ENCODE results near the gene CGB2. TPM values are rescaled to one million over a fixed set of nuclear protein-coding genes. Genes with fewer than 3 reads are reported as not detected.
"Not testable (repeated sequence)": the region's sequence is repeated elsewhere in the genome, so short reads cannot be mapped to it uniquely, and the experiment has no call there.

The CGB2 gene
- polyA plus RNA-seq, 10 donors: 0.49 TPM; not detected in 9

DNA sequence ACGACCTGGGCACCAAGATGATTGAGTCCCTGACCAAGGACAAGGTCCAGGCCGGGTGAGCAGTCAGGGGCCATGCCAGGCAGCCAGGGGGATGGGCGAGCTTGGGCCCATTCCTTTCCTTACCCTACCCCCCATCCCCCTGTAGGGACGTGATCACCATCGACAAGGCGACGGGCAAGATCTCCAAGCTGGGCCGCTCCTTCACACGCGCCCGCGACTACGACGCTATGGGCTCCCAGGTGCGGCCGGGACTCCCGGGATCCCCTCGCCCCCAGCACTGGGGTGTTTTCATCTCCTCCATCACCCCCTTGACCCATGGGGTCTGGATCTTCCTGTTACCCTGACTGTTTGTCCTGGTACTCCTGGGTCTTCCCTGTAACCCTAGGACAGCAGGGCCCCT is 21.9 kb upstream of the CGB2 start:
- no peak for DNase-seq

DNA sequence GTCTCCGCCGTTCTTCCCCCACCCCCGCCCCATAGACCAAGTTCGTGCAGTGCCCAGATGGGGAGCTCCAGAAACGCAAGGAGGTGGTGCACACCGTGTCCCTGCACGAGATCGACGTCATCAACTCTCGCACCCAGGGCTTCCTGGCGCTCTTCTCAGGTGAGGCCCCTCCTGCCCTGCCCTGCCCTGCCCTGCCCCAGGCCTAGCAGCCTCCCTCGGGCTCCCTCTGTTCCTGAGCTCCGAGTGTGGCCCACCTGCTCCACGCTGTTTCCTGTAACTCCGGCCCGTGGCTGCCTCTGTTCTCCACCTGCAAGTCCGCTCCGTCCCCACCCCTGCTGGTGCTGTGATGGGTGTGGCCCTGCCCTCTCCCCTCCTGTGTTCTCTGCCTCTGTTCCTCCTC is 21.2 kb upstream of the CGB2 start:
- no peak for DNase-seq

DNA sequence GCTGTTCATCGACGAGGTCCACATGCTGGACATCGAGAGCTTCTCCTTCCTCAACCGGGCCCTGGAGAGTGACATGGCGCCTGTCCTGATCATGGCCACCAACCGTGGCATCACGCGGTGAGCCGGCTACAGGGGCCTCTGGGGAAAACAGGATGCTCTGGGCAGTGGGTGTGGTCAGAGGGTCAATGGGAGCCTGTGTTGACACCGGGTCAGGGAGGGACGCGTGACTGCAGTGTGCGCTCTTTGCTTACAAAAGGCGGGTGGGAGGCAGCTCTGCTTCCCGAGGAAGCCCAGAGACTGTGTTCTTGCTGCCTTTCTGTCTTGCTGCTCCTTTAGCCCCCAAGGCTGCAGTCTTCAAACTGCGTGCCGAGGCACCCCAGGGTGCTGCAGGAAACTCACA is 20.5 kb upstream of the CGB2 start:
- no peak for DNase-seq

DNA sequence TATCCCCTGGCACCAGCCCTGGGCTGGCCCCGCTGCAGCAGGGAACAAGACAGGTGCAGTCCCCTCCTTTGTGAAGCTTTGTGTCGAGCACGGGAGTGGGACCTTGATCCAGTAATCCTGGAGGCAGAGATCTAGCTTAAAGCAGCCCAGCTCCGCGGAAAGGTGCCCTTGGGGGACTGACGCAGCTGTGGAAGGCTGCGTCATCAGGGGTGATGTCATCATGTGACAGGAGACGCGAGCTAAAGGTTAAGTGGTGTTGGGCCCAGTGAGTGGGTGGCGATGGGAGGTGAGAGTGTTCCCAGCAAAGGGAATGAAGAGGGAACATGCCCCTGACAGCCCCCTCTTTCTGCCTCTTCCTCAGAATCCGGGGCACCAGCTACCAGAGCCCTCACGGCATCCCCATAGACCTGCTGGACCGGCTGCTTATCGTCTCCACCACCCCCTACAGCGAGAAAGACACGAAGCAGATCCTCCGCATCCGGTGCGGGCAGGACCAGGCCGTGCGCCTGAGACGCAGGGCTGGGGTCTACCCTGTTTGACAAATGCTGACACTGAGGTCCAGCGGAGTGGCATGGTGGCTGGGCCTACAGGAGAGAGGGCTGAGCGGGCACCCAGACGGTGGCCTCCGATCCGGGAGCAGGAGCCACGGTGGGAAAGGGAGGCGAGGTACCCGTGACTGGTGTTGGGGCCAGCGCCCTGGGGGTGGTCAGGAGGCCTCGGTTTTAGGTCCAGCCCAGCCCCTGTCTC is 17.4 kb upstream of the CGB2 start:
- no peak for DNase-seq

DNA sequence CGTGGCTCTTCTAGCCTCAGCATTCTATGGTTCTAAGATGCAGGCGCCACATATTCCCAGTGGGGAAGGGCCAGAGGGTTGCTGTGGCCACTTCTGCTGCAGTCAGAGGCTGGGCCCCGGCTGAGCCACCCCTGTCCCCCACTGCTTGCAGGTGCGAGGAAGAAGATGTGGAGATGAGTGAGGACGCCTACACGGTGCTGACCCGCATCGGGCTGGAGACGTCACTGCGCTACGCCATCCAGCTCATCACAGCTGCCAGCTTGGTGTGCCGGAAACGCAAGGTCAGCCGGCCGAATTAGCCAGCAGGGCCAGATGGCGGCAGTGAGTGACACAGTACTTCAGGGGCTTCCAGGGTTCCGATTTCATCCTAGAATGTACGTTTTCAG is 16.8 kb upstream of the CGB2 start:
- no peak for DNase-seq

DNA sequence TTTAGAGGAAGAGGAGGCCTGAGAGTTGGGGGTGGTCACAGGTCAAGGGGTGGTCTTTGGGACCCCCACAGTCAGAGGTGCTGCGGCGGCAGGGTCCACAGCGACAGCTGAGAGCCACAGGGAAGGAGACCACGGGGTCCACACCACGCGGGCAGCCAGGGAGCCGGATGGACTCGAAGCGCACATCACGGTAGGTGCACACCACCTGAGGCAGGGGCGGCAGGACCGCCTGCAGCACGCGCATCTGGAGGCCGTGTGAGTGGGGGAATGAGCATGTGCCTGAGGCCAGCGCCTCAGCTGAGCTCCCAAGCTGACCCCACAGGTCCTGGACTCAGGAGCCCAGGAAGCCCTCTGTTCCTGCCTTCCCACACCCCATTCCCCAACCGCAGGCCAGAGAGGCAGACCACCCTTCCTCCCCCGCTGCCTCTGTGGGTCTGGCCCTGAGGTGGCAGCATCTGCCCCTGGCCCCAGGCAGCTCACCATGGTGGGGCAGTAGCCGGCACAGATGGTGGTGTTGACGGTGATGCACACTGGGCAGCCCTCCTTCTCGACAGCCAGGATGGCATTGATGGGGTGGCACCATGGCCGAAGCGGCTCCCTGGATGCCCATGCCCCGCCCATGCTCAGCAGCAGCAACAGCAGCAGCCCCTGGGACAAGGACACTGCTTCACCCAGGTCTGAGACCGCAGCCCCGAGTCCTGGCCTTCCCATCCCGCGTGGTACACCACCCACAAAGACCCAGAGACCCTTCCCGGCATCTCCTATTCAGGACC is 15.4 kb upstream of the CGB2 start:
- DNase-seq: no peak

DNA sequence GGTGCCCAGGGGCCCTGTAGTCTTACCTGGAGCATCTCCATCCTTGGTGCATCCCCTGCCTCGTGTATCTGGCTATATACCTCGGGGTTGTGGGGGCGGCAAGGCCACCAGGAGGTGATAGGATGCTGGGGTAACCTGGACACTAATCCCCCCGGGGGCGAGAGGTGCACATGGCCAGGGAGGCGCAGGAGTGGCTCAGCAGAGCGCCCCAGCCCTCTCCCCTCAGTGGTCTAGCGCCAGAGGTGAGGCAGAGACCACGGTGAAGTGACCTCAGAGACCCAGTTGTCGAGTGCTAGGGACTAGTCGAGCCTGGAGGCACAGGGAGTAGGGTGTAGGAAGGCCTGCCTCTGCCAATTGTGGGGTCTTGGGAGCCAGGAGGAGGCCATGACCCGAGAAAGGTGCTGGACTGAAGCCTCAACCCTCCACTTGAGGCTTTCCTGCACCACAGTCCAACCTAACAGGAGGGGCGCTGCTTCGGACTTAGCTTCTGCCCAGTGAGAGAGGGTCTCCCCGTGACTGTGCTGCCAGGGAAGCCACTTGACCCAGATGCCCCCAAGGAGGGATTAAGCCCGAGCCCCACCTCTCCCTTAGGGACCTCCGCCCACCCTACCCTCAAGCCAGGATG is 14.5 kb upstream of the CGB2 start, which contains the start of gene LHB:
TSS of gene LHB (minus strand) at position 51 of the 625 bp plus-strand sequence. CDS start at position 41, 10 bp downstream.
- no peak for DNase-seq

DNA sequence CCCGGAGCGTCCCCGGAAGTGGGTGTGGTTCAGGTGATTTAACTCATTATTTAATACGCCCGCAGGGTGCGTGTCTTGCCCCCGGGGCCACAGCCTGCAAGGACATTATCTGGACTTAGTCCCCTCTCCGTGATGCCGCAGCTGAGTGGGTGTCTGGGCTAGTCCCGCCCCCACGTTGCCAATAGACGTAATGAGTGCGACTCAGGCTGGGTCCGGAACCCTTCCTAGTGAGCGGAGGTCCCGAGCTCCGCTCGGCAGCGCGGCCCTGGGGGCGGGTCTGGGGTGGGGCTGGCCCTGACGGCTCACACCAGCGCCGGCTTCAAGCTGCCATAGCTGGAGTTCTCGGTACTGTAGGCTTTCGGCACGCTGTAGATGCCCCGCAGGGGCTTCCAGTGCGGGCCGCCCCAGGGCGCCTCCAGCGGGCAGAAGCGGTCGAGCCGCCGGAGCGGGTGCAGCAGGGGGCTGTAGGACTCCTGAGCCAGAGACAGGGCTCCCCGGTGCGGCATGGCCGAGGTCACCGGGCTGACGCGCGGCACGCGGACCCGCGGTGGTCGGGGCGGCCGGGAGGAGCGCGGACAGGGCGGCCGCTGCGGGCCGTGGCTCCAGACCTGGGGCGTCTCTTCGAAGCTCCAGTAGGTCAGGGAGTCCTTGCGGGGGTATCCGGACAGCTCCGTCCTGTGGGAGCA is 13.9 kb upstream of the CGB2 start:
- DNase-seq: peak in 2 of 3 donors; percentile 40 to 61

DNA sequence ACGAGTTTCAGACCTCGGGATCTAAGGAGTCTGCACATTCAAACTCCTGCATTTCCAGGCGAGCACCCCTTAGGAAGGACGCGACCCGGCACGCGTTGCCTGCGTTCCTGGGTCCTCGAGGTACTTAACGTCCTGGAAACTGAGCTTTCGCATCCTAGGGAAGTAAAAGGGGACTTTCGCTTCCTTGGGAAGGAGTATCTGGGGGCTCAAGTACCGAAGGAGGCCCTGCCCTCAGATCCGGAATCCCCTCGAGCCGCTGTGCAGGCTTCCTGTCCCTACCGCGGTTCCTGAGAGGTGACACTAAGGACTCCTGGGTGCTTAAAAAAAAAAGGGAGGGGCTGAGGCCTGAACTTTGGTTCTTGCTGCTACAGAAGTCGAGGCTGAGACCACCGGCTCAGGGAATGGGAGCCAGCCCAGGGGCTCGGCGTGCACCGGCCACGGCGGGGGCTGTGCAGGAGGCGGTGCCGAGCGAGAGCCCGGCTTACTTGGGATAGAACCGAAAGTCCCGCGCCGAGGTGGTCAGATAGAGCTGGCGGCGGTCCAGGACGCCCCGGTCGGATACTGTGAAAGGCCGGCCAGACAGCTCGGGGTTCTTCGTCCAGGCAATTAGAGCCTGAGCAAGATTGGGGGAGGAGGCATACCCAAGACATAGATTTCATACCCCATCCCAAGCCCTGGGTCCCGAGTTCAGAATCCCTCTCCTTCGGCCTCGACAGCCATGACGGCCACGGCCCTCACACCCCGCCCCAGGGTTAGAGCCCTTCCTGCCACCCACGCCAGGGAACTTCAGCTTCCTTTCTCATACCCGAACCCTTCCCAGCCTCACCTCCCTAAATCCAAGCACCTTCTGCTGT is 13.1 kb upstream of the CGB2 start:
- peak in 1 of 3 donors; percentile 34 for DNase-seq

DNA sequence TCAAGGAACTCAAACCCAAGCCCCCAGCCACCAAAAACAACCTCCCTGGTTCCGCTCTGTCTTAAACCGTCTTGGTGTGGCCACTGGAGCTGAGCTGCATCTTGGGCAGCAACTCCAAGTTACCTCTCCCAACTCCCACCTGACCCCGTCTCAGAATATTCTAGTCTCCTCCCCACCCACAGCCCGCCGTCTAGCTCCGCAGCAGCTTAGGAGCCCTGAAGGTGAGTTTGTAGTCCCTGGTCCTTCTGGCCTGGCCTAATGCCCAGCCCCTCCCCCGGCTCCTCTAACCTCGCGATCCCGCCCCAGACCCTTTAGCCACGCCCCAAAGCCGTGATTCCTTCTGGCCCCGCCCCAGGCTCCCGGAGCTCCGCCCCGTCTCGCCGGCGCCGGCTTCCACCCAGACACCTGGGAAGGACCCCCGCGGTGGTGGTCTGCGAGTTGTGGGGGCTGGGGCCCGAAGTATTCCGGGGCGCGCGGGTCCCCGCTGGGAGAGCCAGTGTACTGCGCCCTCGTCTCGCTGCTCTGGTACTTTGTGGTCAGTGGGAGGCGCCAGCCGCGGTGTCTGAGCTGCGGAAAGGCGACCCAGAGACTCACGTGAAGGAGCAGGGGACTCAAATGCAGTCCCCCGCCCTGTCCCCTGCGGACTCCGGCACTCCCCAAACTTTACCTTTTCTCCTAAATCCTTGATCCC is 12.3 kb upstream of the CGB2 start:
- peak in 2 of 3 donors; percentile 10 to 28 for DNase-seq

DNA sequence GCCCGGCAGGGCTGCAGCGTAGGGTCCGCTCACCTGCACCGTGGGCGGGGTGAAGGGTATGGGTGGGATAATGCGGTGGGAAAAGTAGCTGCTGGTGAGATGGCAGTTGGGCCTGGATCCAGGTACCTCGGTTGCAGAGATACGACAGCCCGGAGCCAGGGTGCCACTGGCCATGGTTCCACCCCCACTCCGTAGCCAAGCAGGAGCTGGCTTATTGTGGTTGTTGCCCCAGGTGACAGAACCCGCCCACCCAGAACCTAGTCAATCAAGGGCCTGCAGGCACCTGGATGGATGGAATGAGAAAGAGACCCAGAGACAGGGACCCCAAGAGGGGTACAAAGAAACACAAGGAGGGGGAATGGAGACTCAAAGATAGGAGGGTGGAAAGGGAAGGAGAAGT is 11.3 kb upstream of the CGB2 start:
- no peak for DNase-seq

DNA sequence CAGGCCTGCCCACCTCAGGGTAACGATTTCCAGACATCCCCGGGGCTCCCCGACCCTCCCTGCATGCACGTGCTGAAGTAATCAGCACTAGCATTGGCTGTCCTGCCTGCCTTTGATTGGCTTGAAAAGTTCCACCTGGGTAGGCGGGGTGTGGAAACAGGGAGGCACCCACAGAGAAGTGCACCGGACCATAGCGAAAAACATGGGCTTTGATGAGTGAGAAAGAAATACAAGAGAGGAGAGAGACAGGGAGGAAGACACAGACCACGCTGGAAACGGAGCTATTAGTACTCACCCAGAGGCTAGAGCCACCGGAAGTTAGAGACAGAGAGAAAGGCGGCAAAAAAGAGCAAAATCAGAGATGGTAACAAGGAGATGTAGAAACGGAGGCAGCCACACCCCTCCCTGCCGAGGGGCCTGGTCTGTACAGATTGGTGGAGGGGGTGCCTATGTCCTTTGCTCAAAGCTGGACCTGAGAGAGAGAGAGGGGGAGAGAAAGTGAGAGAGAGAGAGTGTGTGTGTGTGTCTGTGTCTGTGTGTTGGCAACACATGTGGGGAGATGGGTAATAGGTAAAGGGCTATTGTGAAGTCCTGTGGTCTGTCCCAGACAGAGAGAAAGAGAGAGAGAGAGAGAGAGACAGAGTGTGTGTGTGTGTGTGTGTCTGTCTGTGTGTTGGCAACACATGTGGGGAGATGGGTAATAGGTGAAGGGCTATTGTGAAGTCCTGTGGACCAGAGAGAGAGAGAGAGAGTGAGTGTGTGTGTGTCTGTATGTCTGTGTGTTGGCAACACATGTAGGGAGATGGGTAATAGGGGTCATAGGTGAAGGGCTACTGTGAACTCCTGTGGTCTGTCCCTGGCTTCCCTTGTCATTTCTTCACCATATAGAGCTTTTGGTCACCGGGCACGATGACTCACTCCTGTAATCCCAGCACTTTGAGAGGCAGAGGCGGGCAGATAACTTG is 10.5 kb upstream of the CGB2 start:
- no peak for DNase-seq

DNA sequence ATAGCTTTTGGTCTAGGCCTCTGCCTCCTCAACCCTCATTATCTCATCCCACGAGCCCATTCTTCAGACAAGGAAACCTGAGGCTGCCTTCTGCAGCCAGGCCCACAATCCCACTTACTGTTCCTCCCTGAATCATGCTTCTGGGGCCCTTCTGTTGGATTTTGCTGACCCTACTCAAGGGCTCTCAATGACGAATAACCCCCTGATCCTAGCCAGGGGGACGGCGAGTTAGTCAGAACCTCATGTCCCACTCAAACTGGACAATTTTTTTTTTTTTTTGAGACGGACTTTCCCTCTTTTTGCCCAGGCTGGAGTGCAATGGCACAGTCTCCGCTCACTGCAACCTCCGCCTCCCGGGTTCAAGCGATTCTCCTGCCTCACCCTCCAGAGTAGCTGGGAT is 9.6 kb upstream of the CGB2 start:
- DNase-seq: no peak

DNA sequence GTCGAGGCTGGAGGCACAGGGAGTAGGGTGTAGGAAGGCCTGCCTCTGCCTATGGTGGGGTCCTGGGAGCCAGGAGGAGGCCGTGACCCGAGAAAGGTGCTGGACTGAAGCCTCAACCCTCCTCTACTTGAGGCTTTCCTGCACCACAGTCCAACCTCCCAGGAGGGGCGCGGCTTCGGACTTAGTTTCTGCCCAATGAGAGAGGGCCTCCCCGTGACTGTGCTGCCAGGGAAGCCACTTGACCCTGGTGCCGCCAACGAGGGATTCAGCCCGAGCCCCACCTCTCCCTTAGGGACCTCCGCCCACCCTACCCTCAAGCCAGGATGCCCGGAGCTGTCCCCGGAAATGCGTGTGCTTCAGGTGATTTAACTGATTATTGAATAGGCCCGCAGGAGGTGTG is 7.5 kb upstream of the CGB2 start, which contains the start of gene CGB3:
TSS of gene CGB3 (minus strand) at position 101 of the 400 bp plus-strand sequence. CDS start 362 bp downstream, outside the sequence.
- DNase-seq: not testable (repeated sequence)

DNA sequence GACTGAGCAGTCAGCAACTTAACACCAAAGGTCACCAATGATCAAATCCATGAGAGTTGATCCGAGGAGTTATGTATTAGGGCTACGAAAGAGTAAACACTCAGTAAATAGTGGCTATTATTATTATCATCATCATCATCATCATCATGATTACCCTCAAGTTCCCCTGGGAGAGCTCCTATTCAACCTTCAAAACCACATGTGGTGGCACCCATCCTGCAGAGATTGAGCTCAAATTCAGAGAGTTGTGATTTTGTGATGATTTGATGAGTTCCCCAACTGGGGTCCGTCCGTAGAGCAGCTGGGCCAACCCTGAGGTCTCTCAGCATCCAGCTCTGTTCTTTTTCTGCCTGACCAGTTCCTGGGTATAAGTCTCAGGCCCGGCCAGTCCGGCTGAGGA is 6.6 kb upstream of the CGB2 start:
- DNase-seq: not testable (repeated sequence)

DNA sequence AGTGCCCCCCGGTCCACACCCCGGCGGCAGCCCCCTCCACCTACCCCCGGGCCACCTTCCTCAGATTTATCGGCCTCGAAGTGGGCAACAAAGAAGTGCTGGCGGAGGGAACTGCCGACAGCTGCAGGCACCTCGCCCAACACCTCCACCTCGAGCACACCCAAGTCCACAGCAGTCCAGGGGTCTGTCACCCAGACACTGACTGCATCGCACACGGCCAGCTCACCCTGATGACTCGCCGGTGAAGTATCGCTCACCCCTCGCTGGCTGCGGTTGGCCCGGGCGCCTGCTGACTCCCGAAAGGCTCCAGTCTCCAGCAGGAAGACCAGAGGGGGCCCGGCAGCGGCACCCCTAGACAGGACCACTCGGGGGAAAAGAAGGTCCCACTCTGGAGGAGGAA is 6.1 kb upstream of the CGB2 start:
- DNase-seq: not testable (repeated sequence)

DNA sequence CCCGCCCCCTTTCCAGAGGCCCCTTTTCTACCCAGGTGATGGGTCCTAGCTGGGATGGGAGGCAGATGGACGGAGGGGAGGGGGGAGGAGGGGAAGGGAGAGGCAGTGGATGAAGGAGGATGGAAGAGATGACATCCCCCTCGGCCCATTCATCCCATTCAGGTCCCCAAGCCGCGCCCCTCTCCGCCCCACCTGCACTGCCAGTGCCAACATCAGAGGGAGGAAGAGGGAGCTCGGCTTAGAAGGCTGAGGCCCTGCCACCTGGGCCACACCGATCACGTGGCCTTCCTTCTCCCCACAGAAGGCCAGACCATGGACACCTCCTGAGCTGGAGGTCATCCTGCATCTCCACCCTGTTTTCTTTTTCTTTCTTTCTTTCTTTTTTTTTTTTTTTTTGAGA is 3.0 kb upstream of the CGB2 start:
- not testable (repeated sequence) for DNase-seq

DNA sequence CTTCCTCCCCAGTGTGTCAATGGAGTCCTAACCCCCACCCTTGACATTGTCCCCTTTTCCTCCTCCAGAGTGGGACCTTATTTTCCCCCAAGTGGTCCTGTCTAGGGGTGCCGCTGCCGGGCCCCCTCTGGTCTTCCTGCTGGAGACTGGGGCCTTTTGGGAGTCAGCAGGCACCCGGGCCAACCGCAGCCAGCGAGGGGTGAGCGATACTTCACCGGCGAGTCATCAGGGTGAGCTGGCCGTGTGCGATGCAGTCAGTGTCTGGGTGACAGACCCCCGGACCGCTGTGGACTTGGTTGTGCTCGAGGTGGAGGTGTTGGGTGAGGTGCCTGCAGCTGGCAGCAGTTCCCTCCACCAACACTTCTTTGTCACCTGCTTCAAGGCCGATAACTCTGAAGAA is 1.9 kb upstream of the CGB2 start:
- DNase-seq: not testable (repeated sequence)

DNA sequence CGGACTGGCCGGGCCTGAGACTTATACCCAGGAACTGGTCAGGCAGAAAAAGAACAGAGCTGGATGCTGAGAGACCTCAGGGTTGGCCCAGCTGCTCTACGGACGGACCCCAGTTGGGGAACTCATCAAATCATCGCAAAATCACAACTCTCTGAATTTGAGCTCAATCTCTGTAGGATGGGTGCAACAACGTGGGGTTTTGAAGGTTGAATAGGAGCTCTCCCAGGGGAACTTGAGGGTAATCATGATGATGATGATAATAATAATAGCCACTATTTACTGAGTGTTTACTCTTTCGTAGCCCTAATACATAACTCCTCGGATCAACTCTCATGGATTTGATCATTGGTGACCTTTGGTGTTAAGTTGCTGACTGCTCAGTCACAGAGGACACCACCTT is 1.4 kb upstream of the CGB2 start:
- DNase-seq: not testable (repeated sequence)

Measured in muscle of back (tissue), 11 donors.